ENCODE data around the gene IL1RAP.
A peak's percentile ranks its signal among the peaks of the same experiment; 100 is the strongest.

Gene IL1RAP

DNA sequence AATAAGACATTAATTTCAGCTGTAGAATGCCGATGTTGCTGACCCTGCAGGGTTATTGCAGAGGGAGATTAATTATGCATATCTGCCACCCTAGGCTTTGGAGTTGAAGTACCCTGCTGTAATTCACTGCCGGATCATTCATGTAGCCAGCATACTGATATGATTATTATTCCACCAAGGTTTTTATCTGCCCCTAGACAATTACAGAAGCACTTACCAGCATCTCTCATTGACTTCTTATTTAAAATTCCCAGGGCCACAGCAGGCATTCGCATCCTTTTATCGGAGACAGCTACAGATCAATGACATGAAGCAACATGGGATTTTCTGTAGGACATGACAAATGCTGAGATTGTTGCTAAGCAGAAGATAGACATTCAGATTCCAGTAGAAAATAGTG, 31.3 kb downstream of the IL1RAP start:
- DNase-seq: no peak

DNA sequence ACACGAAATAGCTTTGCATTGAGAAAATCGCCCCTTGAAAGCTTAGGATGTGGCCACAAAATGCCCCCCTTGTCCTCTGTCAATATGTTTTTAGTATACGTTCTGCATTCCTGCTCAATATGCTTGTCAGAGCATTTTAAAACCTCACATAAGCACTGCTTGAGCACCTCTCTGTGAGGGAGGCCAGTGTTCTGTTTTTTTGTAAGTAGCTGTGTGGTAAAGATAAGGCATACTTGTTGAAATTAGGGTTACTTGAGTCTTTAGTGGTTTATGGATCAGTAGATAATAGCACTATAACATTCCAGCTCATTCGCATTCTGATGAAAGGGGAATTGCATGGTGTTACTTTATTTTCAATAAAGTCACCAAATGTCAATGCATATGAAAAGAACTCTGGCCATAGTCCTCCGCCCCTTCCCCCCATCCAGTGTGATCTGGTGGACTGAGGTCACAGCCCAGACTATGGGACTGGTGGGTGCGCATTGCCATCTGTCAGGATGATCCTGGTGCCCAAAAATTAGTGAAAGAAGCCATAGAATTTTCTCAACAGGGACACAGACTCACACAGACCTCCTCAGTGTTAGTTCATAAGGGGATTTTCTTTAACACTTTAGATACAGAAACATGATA, 33.1 kb downstream of the IL1RAP start:
- no peak for DNase-seq

DNA sequence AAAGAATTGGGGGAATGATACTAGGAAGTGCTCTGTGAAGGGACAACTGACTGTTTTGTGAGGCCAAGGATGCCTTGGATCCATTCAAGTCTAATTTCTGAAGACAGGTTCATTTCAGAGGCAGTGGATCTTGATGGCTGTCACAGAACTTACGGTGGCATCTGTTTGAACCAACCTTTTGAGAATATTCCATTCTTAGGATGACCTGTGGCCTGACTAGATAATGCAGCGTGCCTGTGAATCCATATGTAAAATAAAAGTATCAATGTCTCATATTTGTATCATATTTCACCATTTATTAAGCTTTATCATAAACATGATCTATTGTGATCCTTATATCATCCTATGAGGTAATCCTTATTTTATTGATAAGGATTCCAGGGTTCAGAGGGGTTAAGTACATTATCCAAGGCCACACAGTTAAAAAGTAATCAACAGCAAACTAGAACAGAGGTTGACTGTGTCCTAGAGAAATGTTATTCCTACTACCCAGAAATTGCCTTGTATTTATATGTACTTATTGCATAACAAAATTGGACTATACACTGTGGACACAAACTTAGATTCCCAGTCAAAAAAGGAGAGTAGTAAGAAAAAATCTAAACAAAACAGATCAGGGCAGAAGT, 34.3 kb downstream of the IL1RAP start:
- no peak for DNase-seq

DNA sequence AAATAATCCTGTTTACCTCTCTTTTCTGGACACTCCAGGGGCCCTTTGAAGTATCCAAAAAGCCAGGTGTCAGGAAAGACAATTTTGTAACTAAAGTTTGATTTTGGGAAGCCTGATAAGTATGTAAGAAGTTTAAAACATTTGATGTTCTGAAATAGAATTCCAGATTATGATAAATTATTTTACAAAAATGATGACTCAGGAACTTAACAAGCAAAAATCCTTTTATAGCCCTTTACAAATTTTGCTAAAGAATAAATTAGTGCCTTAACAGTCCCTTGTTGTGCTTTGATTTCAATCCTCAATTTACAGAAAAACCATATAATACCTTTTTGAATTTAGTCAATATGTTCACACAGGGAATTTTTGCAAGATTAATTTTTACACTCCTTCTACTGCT, 38.1 kb downstream of the IL1RAP start:
- DNase-seq: no peak

DNA sequence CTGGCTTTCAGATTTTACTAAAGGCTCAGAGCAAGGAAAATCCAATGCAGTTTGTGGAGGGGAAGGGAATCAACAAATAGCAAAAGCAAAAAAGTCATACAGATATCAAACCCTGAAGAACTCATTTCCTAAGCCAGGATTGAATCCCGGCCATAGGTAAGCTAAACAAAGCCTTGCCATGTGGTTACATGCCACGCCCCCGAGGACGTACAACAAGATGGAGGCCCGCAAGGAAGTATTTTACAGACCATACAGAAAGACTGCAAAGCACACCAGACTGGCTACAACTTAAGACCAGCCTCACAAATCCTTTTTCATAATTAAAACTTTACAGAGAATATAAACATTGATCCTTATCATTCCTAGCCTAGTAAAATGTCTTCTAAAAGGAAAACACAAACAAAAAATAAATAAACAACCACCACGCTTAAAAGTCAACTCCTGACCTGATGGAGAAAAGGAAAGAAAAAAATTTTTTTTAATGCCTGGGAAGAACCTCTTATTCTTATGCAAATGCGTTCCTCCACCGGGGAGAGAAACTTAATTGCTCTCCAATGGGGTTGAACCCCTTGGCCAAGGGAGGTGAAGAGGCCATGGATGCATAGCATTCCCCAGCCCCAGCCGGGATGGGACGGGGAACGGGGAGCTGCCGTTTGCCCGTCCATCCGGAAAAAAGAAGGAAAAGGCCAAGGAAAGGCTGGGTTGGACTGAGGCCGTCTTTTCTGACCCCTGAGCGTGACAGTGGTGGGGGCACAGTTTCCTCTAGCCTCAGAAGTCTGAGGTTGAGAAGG, 39.3 kb downstream of the IL1RAP start:
- DNase-seq: no peak

DNA sequence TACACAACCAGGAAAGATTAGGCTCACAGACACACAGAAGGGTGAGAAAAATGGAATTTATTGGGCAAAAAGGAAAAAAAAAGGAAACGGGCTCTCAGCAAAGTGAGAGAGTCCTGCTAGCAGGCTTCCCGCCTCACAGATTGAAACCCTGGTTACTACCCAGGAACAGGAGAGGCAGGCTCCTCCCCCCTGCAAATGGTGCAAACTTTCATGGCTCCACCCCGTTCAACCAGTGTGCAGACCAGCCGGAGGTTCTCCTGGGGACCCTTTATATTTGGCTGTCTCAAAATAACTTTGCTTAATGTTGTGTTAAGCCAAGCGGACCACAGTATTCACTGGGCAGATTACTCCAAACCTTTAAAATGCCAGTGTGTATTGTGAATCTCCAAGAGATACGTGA, 40.3 kb downstream of the IL1RAP start:
- peak; percentile 33 for DNase-seq

DNA sequence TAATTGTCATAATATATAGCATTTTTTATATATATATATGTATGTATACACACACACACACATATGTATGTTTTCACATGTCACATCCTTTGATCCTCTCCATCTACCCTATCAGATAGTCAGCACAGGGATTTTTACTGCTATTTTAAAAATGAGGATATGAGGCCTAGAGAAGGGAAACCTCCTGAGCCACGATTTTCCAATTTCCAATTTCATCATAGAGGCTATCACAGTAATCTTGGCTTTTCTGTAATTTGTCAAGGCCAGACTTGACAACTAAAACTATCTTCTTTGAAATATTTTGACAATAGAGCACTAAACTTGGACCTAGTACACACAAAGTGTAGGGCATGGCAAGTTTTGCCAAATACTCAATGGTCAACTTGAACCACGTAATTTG, 42.5 kb downstream of the IL1RAP start:
- no peak for DNase-seq

DNA sequence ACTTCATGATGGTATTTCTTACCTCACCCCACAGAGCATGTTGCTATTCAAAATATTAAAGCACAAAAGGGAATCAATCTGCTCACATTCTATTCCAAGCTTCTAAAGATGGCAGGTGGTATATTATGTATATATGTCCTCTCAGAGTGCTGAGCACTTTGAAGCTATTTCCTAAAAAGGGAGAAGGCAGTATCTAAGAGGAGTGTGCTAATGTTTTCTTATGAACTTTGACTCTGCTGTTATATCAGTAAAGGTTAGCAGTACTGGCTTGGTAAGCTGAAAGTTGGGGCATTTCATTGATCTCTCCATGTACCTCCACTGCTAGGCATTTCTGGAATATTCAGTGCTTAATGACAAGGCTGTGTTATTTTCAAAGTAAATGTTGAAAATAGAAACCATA, 43.4 kb downstream of the IL1RAP start:
- no peak for DNase-seq

DNA sequence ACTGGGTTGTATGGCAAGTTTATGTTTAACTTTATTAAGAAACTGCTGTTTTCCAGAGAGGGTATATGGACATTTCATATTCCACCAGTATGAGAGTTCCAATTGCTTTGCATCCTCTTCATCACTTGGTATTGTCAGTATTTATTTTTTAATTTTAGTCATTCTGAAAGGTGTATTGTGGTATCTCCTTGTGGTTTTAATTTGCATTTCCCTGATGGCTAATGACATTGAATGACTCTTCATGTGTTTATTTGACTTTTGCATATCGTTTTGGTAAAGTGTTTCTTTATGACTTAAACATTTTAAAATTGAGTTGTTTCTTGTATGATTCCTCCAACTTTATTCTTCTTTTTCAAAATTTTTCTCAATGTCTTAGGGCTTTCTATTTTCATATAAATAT, 44.4 kb downstream of the IL1RAP start:
- DNase-seq: no peak

DNA sequence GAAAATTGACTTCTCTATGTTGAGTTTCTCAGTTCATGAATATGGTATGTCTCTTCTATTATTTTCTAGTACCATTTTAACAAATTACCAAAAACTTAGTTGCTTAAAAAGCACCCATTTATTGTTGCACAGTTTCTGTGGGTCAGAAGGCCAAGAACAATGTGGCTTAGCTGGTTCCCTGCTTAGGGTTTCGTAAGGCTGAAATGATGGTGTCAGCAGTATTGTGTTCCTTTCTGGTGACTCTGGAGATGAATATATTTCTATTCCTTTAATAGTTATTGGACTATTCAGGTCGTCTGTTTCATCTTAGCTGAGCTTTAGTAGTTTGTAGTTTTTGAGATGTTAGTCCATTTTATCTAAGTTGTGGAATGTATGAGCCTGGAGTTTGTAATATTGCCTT, 44.9 kb downstream of the IL1RAP start:
- DNase-seq: no peak

DNA sequence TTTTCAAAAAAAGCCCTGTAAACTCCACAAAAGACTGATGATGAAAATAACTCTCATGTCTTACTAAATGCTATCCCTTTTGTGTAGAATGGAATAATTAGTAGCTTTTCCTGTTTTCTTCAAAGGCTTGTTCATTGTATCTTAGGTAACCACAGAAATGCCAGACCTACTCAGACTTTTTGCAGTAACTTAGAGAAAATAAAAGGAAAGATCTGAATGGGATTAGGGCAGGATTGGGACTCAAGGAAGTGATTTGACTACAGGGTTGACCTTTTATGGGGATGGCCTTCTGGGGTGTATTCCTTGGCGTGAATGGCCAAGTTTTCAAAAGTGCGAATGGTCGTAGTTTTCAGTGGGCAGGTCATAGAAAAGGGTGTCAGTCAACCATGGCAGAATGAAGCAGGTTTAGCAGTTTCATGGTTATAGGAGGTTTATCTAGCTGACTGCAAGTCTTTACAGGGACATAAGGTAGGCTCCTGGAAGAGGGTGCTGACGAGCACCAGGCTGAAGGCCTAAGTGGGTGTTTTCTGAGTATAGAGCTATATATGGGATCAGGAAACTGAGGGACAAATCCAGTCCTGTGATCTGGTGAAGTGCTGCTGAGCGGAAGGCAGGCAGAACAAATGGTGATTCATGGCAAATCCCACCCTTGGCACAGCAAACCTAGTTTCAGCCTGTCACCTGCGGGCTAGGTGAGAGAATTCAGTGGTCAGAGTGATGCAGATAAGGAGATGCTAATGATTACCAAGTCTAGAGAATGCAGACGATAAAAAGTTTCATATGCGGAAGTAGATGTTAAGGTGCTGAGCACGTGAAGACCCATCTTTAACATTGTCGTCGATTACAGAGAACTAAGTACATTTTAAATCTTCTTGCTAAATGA, 46.4 kb downstream of the IL1RAP start:
- DNase-seq: no peak

DNA sequence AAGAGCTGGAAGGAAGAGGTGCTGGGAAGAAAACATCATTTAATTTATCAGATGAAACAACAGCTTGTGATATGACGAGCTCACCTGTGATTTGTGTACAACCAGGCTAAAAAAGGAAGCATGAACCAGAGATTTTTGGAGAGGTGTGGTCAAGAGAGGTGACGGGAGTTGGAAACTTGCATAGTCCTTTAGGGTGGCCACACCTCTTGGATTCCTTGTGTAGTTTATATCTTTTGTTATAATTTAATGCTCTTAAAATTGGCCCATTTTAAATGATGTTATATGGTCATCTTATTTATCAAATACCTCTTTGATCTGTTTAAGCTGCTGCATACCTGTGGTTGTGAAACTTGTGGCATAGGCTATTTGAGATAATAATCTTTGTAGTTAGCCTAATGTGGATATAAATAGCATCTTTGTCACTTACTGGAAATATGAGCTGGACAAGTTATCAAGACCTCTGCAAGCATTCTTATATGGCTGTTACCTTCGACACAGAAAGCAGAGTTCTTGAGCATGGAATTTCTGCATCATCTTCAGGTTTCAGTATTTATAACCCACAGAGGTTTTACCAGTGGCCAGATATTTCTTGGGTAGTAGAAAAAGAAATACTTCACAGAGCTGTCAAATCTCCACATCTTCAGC, 49.1 kb downstream of the IL1RAP start:
- DNase-seq: no peak

DNA sequence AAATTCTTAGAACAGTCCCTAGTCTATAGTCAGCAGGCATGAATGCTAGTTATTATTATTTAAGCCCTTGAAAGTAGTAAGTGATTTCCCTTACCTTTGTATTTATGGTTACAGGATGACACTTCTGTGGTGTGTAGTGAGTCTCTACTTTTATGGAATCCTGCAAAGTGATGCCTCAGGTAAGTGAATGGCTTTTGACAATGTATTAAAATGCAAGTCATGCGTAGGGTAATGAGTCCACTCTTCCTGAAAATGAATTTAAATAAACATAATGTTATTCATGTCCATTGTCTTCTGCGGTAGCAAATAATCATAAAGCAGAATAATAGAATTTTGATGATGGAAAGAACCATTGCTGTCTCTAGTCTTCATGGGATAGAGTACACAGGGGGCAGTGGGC, 50.3 kb downstream of the IL1RAP start:
- no peak for DNase-seq

DNA sequence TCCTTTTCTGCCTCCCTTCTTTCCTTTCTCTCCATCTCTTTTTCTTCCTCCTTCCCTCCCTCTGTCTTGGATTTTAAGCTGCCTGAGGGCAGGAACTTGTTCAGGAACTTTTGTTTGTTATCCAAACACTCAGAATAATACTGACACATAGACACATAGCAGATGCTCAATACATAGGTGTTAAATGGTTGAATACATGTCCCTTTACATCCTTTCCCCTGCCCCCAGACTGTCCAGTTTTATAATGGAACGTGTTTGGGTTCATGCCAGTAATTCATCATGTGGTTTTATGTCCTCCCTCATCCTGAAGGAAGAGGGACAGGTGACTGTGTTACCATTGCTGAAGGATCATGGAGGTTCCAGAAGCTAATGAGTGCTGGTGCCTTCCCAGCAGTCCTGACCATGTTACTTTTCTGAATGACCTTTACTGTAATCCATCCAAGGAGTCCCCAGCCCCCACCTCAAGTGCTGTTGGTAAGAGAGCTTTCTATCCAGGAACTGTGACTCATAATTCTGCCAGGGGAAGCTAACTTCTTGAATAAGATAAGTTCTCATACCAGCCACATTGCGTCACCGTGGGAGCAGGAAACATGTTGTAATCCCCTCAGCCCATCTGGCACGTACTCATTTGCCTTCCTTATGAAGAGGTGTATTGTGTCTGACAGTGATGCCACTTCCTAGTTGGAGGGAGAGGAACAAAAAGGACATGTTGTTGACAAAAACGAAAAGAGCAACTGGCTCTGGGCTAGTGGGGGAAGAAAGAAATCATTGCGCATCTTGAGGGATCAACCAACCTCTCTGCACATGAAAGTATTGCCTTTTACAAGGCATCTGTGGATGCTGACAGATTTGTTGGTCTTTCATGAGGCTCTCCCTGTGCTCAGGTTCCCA, 52.4 kb downstream of the IL1RAP start:
- DNase-seq: no peak

DNA sequence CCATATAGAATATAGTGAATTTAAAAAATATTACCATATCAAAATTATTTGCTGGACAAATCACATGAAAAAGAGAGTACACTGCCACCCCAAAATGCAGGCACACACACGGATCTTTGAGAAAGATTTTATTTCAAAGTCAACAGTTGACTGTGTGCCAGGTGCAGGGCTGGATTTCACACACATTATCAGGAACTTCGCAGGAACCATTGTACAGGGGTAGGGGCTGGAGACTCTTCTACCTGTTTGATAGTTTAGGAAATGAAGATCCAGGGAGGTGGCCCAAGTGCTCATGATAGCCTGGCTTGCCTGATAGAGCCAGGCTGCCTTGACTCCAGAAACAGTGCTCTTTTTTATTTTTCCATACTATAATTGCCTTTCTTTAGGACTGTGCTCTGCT, 54.2 kb downstream of the IL1RAP start:
- DNase-seq: no peak

DNA sequence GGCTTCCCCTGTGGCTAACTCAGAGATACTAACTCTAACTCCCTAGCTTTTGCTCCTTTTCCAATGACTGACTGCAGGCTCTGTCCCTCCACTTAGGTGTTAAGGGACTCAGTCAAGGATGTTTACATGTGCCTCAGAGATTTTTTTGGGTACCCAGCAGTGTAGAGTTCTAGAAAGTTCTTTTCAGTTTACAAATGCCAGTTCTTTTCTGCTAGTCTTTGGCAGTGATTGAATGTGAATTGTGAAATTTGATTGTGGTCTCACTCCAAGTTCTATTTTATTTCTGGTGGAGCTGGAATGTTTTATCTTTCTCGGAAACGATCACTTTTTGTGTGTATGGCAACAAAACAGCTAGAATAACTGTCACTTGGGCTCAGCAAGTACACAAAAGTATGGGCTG, 60.6 kb downstream of the IL1RAP start:
- no peak for DNase-seq

DNA sequence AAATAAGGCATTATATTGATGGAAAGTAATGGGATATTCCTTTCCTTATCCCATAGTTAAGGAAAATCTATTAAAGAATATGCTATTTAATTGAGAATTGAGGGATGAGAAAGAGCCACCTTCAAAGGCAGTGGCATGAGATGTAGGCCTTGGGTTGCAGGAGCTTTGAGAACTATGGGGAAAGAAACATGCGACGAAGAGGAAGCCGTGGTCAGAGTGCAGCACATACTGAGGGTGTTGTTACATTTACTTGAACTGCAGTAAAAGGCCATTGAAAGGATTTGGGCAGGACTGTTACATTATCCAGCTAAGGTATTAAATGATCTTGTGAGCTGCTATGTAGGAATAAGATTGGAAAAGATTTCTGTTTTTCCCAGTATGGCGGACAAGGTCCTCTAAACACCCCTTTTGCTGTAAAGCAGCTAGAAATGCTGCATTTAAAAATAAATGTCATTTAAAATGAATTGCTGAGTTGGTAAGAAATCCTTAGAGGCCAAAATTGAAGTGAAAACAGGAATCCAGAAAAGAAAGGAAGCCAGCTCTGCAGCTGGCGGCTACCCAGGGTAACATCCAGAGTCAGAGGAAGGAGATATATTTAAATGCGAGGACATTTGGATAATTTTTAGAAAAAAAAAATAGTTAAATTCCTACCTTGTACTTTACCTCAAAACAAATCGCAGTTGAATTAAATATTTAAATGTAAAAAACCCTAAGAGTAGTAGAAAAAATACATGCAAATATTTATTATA, 61.7 kb downstream of the IL1RAP start:
- no peak for DNase-seq

DNA sequence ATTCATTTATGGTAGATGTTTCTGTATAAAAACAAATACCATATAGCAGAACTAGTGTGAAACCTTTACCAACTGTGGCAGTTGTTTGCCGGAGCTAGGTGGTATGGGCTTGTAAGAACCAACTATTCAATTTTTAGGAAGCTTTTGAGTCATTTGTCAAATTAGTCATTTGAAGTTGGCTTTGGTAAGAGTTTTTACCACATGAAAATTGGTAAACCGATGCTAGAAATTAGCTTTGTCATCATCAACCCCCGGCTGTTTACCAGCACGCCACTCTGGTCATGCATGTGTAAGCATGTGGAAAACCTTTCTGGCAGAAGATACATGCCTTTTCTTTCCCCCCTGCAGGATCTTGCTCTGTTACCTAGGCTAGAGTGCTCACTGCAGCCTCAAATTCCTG, 63.3 kb downstream of the IL1RAP start:
- no peak for DNase-seq

DNA sequence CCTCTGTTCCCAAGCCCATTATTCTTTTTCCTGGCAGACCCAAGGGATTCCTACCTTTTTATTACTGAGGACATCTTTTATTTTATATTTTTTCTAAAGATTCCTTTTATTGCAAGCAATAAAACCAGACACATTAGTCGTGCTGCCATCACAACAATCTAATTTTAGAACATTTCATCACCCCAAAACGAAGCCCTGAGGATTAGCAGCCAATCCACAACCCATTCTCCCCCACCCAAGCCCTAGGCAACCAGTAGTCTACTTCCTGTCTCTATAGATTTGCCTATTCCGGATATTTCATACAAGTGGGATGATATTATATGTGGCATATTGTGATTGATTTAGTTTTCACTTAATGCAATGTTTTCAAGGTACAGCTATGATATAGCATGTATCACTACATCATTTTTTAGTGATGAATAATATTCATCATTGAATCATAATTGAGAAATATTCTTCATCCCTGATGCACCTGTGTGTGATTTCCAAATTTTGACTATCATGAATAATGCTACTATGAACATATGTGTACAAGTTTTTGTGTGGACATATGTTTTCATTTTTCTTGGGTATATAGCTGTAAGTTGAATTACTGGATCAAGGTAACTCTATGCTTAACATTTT, 65.7 kb downstream of the IL1RAP start:
- no peak for DNase-seq

DNA sequence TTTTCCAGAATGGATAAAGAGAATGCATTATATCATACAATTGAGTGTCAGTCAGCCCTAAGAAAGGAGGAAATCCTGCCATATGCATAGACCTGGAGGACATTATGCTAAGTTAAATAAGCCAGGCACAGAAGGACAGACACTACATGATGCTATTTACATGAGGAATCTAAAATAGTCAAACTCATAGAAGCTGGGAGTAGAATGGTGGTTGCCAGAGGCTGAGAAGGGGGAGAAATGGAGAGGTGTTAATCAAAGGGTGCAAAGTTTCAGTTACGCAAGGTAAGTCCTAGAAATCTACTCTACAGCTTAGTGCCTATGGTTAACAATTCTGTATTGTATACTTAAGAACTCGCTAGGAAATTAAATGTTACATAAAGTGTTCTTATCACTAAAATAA, 66.5 kb downstream of the IL1RAP start:
- no peak for DNase-seq

Measured in NCI-H774 (cell line).